Thoracic aorta endothelial cell (primary cell): ENCODE measurements around the gene CA12. TPM values are rescaled to one million over a fixed set of nuclear protein-coding genes. Genes with fewer than 3 reads are reported as not detected.

Source experiments
- total RNA-seq: library from RNA; depleted of rRNA; stranded (reverse); fragments of >200 nt; gene quantifications from 2 replicates; pipeline ENCODE4 v1.2.3, GENCODE V29; 2012

Gene CA12
- 1.1 and 1.3 TPM in 2 replicates for total RNA-seq

GRCh38 chr15:63381301-63382204 lies at the start of gene CA12:
Gene CA12 (minus strand): TSS chr15:63381846. CDS start chr15:63381720, 126 bp downstream.

GRCh38 chr15:63277038-63277892 lies 104.4 kb downstream of the CA12 start, which contains the start of gene APH1B:
Gene APH1B (plus strand): TSS chr15:63277605. CDS start chr15:63277624, 19 bp downstream.

Other genes starting within 250 kb of the CA12 start
- gene RPS27L, start 224.4 kb downstream of the CA12 start, total RNA-seq: 207 and 281 TPM in 2 replicates
- gene RAB8B, start 192.2 kb downstream of the CA12 start, total RNA-seq: 87.8 and 112 TPM in 2 replicates
- gene APH1B, start 104.2 kb downstream of the CA12 start, total RNA-seq: 19.5 and 19.8 TPM in 2 replicates
- gene USP3, start 122.7 kb upstream of the CA12 start, total RNA-seq: 67.3 and 78.0 TPM in 2 replicates
- 0.13 and 0.14 TPM in 2 replicates for gene FBXL22, start 215.5 kb upstream of the CA12 start, total RNA-seq